ENCODE data around the gene CHSY1. TPM values are rescaled to one million over a fixed set of nuclear protein-coding genes. Genes with fewer than 3 reads are reported as not detected.
"Not testable (repeated sequence)": the region's sequence is repeated elsewhere in the genome, so short reads cannot be mapped to it uniquely, and the experiment has no call there.

CHSY1 gene
- total and polyA plus RNA-seq, 2 donors (not counting 1 experiment from before 2014, with no cell fraction given): 4.7 to 20.3 TPM

GRCh38 chr15:101126618-101127505 is 125.0 kb downstream of the CHSY1 start:
- H3K4me1 Mint-ChIP-seq: peaks cover 72% of the 10 kb centered on the region
- peak overlapping the region; percentile 98 for H3K27ac Mint-ChIP-seq
- intact Hi-C loops (cut with micrococcal nuclease): loop anchor here (2.0 kb wide), 2 partner anchors 30 to 126 kb away; partner anchors contain the start of gene CHSY1
- peaks cover 0 to 13% (median 0%) of the 10 kb centered on the region in 3 donors for H3K9me3 ChIP-seq (ENCODE audit: control extremely low read depth in 1 of 3, control insufficient read depth in 2 of 3, insufficient read depth in 1 of 3, low read length in 2 of 3)
- no peaks in the 10 kb centered on the region for H3K79me2 ChIP-seq (ENCODE audit: control insufficient read depth, insufficient read depth, low read length)
- H3K4me1 ChIP-seq (ENCODE audit: control insufficient read depth in 2 of 2, insufficient read depth in 2 of 2, low read length in 2 of 2): peaks cover 68 to 70% of the 10 kb centered on the region in 2 donors
- no peaks in the 10 kb centered on the region for H4K20me1 ChIP-seq (ENCODE audit: control insufficient read depth, insufficient read depth, low read length, poor library complexity, severe bottlenecking)
- ChIA-PET CTCF (interaction anchor here (0.8 to 2.1 kb wide), 4 partner anchors 94 to 132 kb away, joined by 3 to 8 read pairs (median 4); partner anchors contain the start of gene CHSY1), POLR2A (interaction anchor here (1.1 kb wide), 1 partner anchor 113 kb away, joined by 3 read pairs; no protein-coding TSS in a partner anchor)
- WGBS (ENCODE audit: insufficient coverage): 21% methylated on average over 4 of the region's 11 CpGs
- no peaks in the 10 kb centered on the region for H3K9me3 Mint-ChIP-seq (ENCODE audit: insufficient read depth)
- H3K4me3 ChIP-seq (ENCODE audit: control extremely low read depth in 1 of 5, extremely low read depth in 1 of 5, insufficient read depth in 1 of 5, low read depth in 2 of 5, low read length in 4 of 5): peak overlapping the region in 2 of 5 experiments; percentile 23 to 49
- DNase-seq (no peak), ATAC-seq (ENCODE audit: low read depth) (peak; percentile 56)
- H3K4me3 Mint-ChIP-seq: peak overlapping the region; percentile 81
- H3K27me3 Mint-ChIP-seq: no peaks in the 10 kb centered on the region
- peak overlapping the region; percentile 48 for H3K9ac ChIP-seq (ENCODE audit: low read length)
- H3K27ac ChIP-seq (ENCODE audit: low read length in 2 of 2): peak overlapping the region; percentile 95 to 97
- H3K36me3 ChIP-seq (replicated peaks in 1 of 2; ENCODE audit: control extremely low read depth in 1 of 2, control insufficient read depth in 1 of 2, extremely low read depth in 1 of 2, insufficient read depth in 2 of 2, low read length in 1 of 2): no peaks in the 10 kb centered on the region
- H2AFZ ChIP-seq (ENCODE audit: insufficient read depth, low read depth, low read length, poor library complexity, severe bottlenecking): peak overlapping the region; percentile 70
- TF ChIP-seq CTCF (IDR thresholded peaks at IDR 0.05) (no peak), EZH2 (IDR thresholded peaks at IDR 0.05; ENCODE audit: borderline replicate concordance, insufficient read depth, low read depth, low read length, poor library complexity, severe bottlenecking) (no peak)
- H3K27me3 ChIP-seq (replicated peaks in 1 of 4; ENCODE audit: control extremely low read depth in 1 of 4, control insufficient read depth in 3 of 4, insufficient read depth in 4 of 4, low read length in 3 of 4): no peaks in the 10 kb centered on the region
- H3K4me2 ChIP-seq (replicated peaks; ENCODE audit: low read depth, low read length, poor library complexity, severe bottlenecking): peak overlapping the region; percentile 78

GRCh38 chr15:101125881-101126428 is 125.9 kb downstream of the CHSY1 start:
- H4K20me1 ChIP-seq (ENCODE audit: control insufficient read depth, insufficient read depth, low read length, poor library complexity, severe bottlenecking); H3K4me3 Mint-ChIP-seq; H3K9ac ChIP-seq (ENCODE audit: low read length); DNase-seq; H3K9me3 Mint-ChIP-seq (ENCODE audit: insufficient read depth); POLR2A ChIA-PET; H3K79me2 ChIP-seq (ENCODE audit: control insufficient read depth, insufficient read depth, low read length); H3K4me3 ChIP-seq (ENCODE audit: control extremely low read depth in 1 of 5, extremely low read depth in 1 of 5, insufficient read depth in 1 of 5, low read depth in 2 of 5, low read length in 4 of 5); H3K27me3 ChIP-seq (replicated peaks in 1 of 4; ENCODE audit: control extremely low read depth in 1 of 4, control insufficient read depth in 3 of 4, insufficient read depth in 4 of 4, low read length in 3 of 4); H3K27me3 Mint-ChIP-seq; ATAC-seq (ENCODE audit: low read depth); H3K9me3 ChIP-seq (ENCODE audit: control extremely low read depth in 1 of 3, control insufficient read depth in 2 of 3, insufficient read depth in 1 of 3, low read length in 2 of 3); H2AFZ ChIP-seq (ENCODE audit: insufficient read depth, low read depth, low read length, poor library complexity, severe bottlenecking); H3K36me3 ChIP-seq (replicated peaks in 1 of 2; ENCODE audit: control extremely low read depth in 1 of 2, control insufficient read depth in 1 of 2, extremely low read depth in 1 of 2, insufficient read depth in 2 of 2, low read length in 1 of 2): not testable (repeated sequence)
- intact Hi-C loops (cut with micrococcal nuclease): loop anchor here (2.0 kb wide), 3 partner anchors 31 to 127 kb away; partner anchors contain the start of gene CHSY1
- Histone ChIP-seq H3K27ac (ENCODE audit: low read length in 2 of 2) (peak overlapping the region; percentile 9 to 97), H3K4me1 (ENCODE audit: control insufficient read depth in 2 of 2, insufficient read depth in 2 of 2, low read length in 2 of 2) (peaks cover 73 to 74% of the 10 kb centered on the region in 2 donors), H3K4me2 (replicated peaks; ENCODE audit: low read depth, low read length, poor library complexity, severe bottlenecking) (peak overlapping the region; percentile 78)
- Mint-ChIP-seq H3K27ac (peak overlapping the region; percentile 67), H3K4me1 (peaks cover 70% of the 10 kb centered on the region)
- 96% methylated on average over 8 of the region's 13 CpGs for WGBS (ENCODE audit: insufficient coverage)
- CTCF ChIA-PET: interaction anchor here (0.8 to 2.1 kb wide), 4 partner anchors 95 to 132 kb away, joined by 3 to 8 read pairs (median 4); partner anchors contain the start of gene CHSY1

Other genes with a start within 250 kb of the CHSY1 start
- 26.8 and 27.3 TPM in 2 replicates for gene SELENOS, start 25.4 kb upstream of the CHSY1 start, total RNA-seq
- gene SELENOS, start 25.4 kb upstream of the CHSY1 start, polyA plus RNA-seq: 14.2 and 27.2 TPM in 2 replicates
- gene SNRPA1, start 43.2 kb upstream of the CHSY1 start, total RNA-seq: 104 and 113 TPM in 2 replicates
- 97.7 and 195 TPM in 2 replicates for gene SNRPA1, start 43.2 kb upstream of the CHSY1 start, polyA plus RNA-seq
- gene PCSK6, start 237.7 kb upstream of the CHSY1 start, total RNA-seq: 0.53 and 1.6 TPM in 2 replicates
- 0.66 and 2.1 TPM in 2 replicates for gene PCSK6, start 237.7 kb upstream of the CHSY1 start, polyA plus RNA-seq